HCT116 (cell line): ENCODE data around the gene CPZ. TPM values are rescaled to one million over a fixed set of nuclear protein-coding genes. Genes with fewer than 3 reads are reported as not detected.

Source experiments
- ATAC-seq: fragments of 200-7000 bp; cut with Tn5 transposase; 2 replicates; pipeline ENCODE4 v1.9.1; 2020; ENCODE audit warnings: mild to moderate bottlenecking, moderate library complexity
- BruUV-seq: library from RNA; stranded (reverse); fragments of 400-500 nt; replicated peaks from 2 replicates; lab custom pipeline; 2021; lab: Mats Ljungman, UMichigan
- CTCF ChIA-PET: fragments of 300-600 bp; sonication (Branson Sonifier 250); formaldehyde crosslinking; loops from one replicate; lab custom pipeline; 2021; ENCODE audit warnings: antibody characterized with exemption; lab: Charles Lee
- POLR2A ChIA-PET: fragments of 300-600, 350-600 bp; sonication (Branson Sonifier 250); formaldehyde crosslinking; loops from one replicate; lab custom pipeline; 2021; ENCODE audit warnings: antibody characterized with exemption; lab: Charles Lee
- RAD21 ChIA-PET, 2 experiments: fragments of 300-600 bp; sonication (Branson Sonifier 250); formaldehyde crosslinking; loops; one replicate each; lab custom pipeline; 2023; ENCODE audit warnings: low total read pairs in 2 of 2; ENCODE audit not compliant: uncharacterized antibody in 2 of 2, unreplicated experiment in 2 of 2, low non-redundant PET in 1 of 2; lab: Charles Lee
- DNase-seq: peaks from one replicate; pipeline ENCODE4 v3.0.0-alpha.2; 2010; ENCODE audit warnings: low read depth, low spot score
- H2AFZ ChIP-seq: fragments of 200-600 bp; shearing (Covaris generic), sonication (generic); 2 replicates; pipeline ENCODE4 v1.6.1; 2017; ENCODE audit warnings: low read depth, mixed run types, mixed read lengths, antibody characterized with exemption, low read length; ENCODE audit not compliant: poor library complexity, severe bottlenecking
- H3K27ac ChIP-seq: 2 replicates; pipeline ENCODE4 v1.5.1; 2012; ENCODE audit warnings: low read depth, low read length
- H3K27me3 ChIP-seq: fragments of 200-600 bp; sonication (generic); 2 replicates; pipeline ENCODE4 v1.6.1; 2016; ENCODE audit warnings: mixed run types, low read length, mixed read lengths; ENCODE audit not compliant: insufficient read depth
- H3K36me3 ChIP-seq, 2 experiments: fragments of 200-500 bp in 1 of 2; fragments of 200-600 bp in 1 of 2; sonication (Bioruptor generic) in 1 of 2; sonication (generic) in 1 of 2; 2 replicates each; pipeline versions ENCODE4 v1.5.1 to v1.6.1; 2014 to 2016; ENCODE audit warnings: low read length in 2 of 2, inconsistent platforms in 1 of 2, mixed read lengths in 1 of 2, mixed run types in 1 of 2; ENCODE audit not compliant: insufficient read depth in 2 of 2, control insufficient read depth in 1 of 2
- H3K4me1 ChIP-seq, 2 experiments: fragments of 200-600 bp in 1 of 2; sonication (generic) in 1 of 2; 2 replicates each; pipeline versions ENCODE4 v1.5.1 to v1.6.1; 2012 to 2017; ENCODE audit warnings: low read length in 2 of 2, inconsistent platforms in 1 of 2, mild to moderate bottlenecking in 1 of 2, mixed read lengths in 1 of 2, mixed run types in 1 of 2, moderate library complexity in 1 of 2; ENCODE audit not compliant: insufficient read depth in 2 of 2, control insufficient read depth in 1 of 2
- H3K4me2 ChIP-seq: fragments of 200-600 bp; sonication (generic); 2 replicates; pipeline ENCODE4 v1.6.1; 2017; ENCODE audit warnings: mixed run types, low read length, mixed read lengths
- H3K4me3 ChIP-seq, 2 experiments: fragments of 200-600 bp in 1 of 2; sonication (generic) in 1 of 2; replicated peaks in 1 of 2; 2 replicates each; pipeline ENCODE4 v1.5.1; 2011 to 2016; ENCODE audit warnings: low read length in 2 of 2, control low read depth in 1 of 2, low read depth in 1 of 2, mild to moderate bottlenecking in 1 of 2, mixed read lengths in 1 of 2, mixed run types in 1 of 2
- H3K79me2 ChIP-seq: fragments of 200-600 bp; sonication (generic); 2 replicates; pipeline ENCODE4 v1.6.1; 2017; ENCODE audit warnings: mild to moderate bottlenecking, mixed run types, low read length, moderate library complexity, mixed read lengths; ENCODE audit not compliant: insufficient read depth
- H3K9ac ChIP-seq: fragments of 200-600 bp; sonication (generic); 2 replicates; pipeline ENCODE4 v1.6.1; 2016; ENCODE audit warnings: low read length, mixed read lengths
- H3K9me2 ChIP-seq: fragments of 200-600 bp; sonication (generic), shearing (Covaris generic); 2 replicates; pipeline ENCODE4 v1.6.1; 2017; ENCODE audit warnings: mixed run types, mild to moderate bottlenecking, moderate library complexity; ENCODE audit not compliant: insufficient read depth
- H3K9me3 ChIP-seq, 2 experiments: fragments of 200-500 bp in 1 of 2; fragments of 200-600 bp in 1 of 2; sonication (Bioruptor generic) in 1 of 2; sonication (generic) in 1 of 2; 2 replicates each; pipeline ENCODE4 v1.6.1; 2014 to 2017; ENCODE audit warnings: low read length in 2 of 2, mixed read lengths in 2 of 2, inconsistent platforms in 1 of 2, low read depth in 1 of 2, mild to moderate bottlenecking in 1 of 2, mixed run types in 1 of 2, moderate library complexity in 1 of 2; ENCODE audit not compliant: control insufficient read depth in 1 of 2, insufficient read depth in 1 of 2
- H4K20me1 ChIP-seq: fragments of 200-600 bp; sonication (generic), shearing (Covaris generic); 2 replicates; pipeline ENCODE4 v1.6.1; 2017; ENCODE audit warnings: mixed run types, mild to moderate bottlenecking, moderate library complexity; ENCODE audit not compliant: insufficient read depth
- ATF3 ChIP-seq: IDR thresholded peaks from 2 replicates; pipeline ENCODE4 v1.6.1; 2012
- CEBPB ChIP-seq: IDR thresholded peaks from 2 replicates; pipeline ENCODE4 v1.6.1; 2012; ENCODE audit warnings: low read depth
- CTCF ChIP-seq, 3 experiments: fragments of 200-600 bp in 1 of 3; sonication (generic) in 1 of 3; IDR thresholded peaks in 2 of 3; conservative IDR thresholded peaks in 1 of 3; 2 replicates each; pipeline ENCODE4 v1.5.1; 2012 to 2017; ENCODE audit warnings: low read depth in 2 of 3, low read length in 2 of 3, antibody characterized with exemption in 1 of 3, borderline replicate concordance in 1 of 3, control low read depth in 1 of 3, mild to moderate bottlenecking in 1 of 3, mixed read lengths in 1 of 3, mixed run types in 1 of 3, moderate library complexity in 1 of 3; ENCODE audit not compliant: insufficient read depth in 1 of 3
- EGR1 ChIP-seq: IDR thresholded peaks from 2 replicates; pipeline ENCODE4 v1.6.1; 2012; ENCODE audit warnings: low read depth
- EZH2 ChIP-seq: fragments of 200-600 bp; sonication (generic); IDR thresholded peaks from 2 replicates; pipeline ENCODE4 v1.6.1; 2017; ENCODE audit warnings: antibody characterized with exemption, mixed run types
- FOSL1 ChIP-seq: IDR thresholded peaks from 2 replicates; pipeline ENCODE4 v1.6.1; 2012; ENCODE audit warnings: low read depth
- MAX ChIP-seq: IDR thresholded peaks from 2 replicates; pipeline ENCODE4 v1.6.1; 2012
- SIN3A ChIP-seq: IDR thresholded peaks from 2 replicates; pipeline ENCODE4 v1.6.1; 2012; ENCODE audit warnings: low read depth
- TCF7L2 ChIP-seq: IDR thresholded peaks from 2 replicates; pipeline ENCODE4 v1.7.0; 2011; ENCODE audit warnings: borderline replicate concordance, inconsistent platforms; ENCODE audit not compliant: insufficient read depth, insufficient read length; ENCODE audit errors: extremely low read depth
- ZFX ChIP-seq: fragments of 450-650 bp; IDR thresholded peaks from 2 replicates; pipeline ENCODE4 v1.6.1; 2017
- intact Hi-C: fragments of 100-400 bp; cut with micrococcal nuclease; formaldehyde crosslinking; loops from 2 replicates; pipeline ENCODE4 v1.10.0; 2022
- total RNA-seq: library from RNA; stranded (reverse); gene quantifications from one replicate; pipeline ENCODE4 v1.2.1, GENCODE V29; 2021; ENCODE audit not compliant: unreplicated experiment
- TF ChIP-seq, protein P1 (sequence below): IDR thresholded peaks from 2 replicates; pipeline ENCODE4 v1.6.1; 2012; ENCODE audit warnings: low read depth

The CPZ gene
- total RNA-seq, 1 experiment from 2014 or later: not detected

- peaks cover 0 to 4% of the 10 kb centered on the region in 2 experiments; a peak in 1 of 4 replicates for H3K4me1 ChIP-seq
- CTCF ChIA-PET: no interaction called here
- ATAC-seq (no peak), DNase-seq (no peak)
- no peak for TF ChIP-seq CTCF (IDR thresholded peaks at IDR 0.05 in 2 of 3, conservative IDR thresholded peaks at IDR 0.05 in 1 of 3; ENCODE audit: borderline replicate concordance in 1 of 3, insufficient read depth in 1 of 3, low read depth in 2 of 3, low read length in 2 of 3)
- TF ChIP-seq ATF3: no peak
- no peak for TF ChIP-seq MAX
- no peak for TF ChIP-seq FOSL1
- no peak for TF ChIP-seq ZFX
- no peak for TF ChIP-seq CEBPB
- no peak for TF ChIP-seq SIN3A
- TF ChIP-seq EZH2: no peak
- H4K20me1 ChIP-seq: no peaks in the 10 kb centered on the region
- no peaks in the 10 kb centered on the region for H3K9me2 ChIP-seq
- H3K9ac ChIP-seq: no peak overlapping the region
- H3K27me3 ChIP-seq: no peaks in the 10 kb centered on the region
- H3K79me2 ChIP-seq: no peaks in the 10 kb centered on the region
- RAD21 ChIA-PET: no interaction called here
- no TSS peak for BruUV-seq
- intact Hi-C loops: no loop called here
- H2AFZ ChIP-seq: no peak overlapping the region
- no peak overlapping the region for H3K4me2 ChIP-seq
- no peaks in the 10 kb centered on the region for H3K36me3 ChIP-seq
- no peak overlapping the region for H3K27ac ChIP-seq
- POLR2A ChIA-PET: no interaction called here
- H3K9me3 ChIP-seq: no peaks in the 10 kb centered on the region
- no peak overlapping the region for H3K4me3 ChIP-seq
Observed at GRCh38 chr4:8640816-8641215, 48.3 kb downstream of the CPZ start.

DNA sequence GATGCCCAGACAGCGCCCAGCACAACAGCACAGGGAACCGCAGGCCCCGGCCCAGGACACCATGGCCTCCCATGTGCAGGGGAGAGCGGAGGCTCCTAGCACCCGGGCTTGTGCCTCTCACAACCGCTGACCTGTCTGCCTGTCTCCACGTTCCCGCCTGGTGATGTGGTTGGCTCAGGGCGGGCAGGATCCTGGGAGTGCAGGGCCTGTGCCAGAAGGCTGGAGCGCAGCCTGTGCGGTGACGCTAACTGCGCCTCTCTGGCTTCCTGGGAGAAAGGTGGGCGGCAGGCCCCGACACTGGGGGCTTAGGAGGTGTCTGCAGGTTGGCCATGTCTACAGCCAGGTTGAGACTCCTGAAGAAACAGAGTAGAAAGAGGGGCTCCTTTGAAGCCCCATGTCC, 48.7 kb downstream of the CPZ start:
- no peak for DNase-seq
- Histone ChIP-seq H3K4me3 (no peak overlapping the region), H3K79me2 (no peaks in the 10 kb centered on the region), H3K9me3 (no peaks in the 10 kb centered on the region), H3K27me3 (no peaks in the 10 kb centered on the region), H3K4me1 (peaks cover 0 to 4% of the 10 kb centered on the region in 2 experiments; a peak in 1 of 4 replicates), H3K36me3 (no peaks in the 10 kb centered on the region), H2AFZ (no peak overlapping the region), H3K9ac (no peak overlapping the region), H3K9me2 (no peaks in the 10 kb centered on the region), H4K20me1 (no peaks in the 10 kb centered on the region), H3K4me2 (no peak overlapping the region), H3K27ac (no peak overlapping the region)
- BruUV-seq: no TSS peak
- CTCF ChIA-PET: no interaction called here
- RAD21 ChIA-PET: no interaction called here
- intact Hi-C loops: no loop called here
- no peak for TF ChIP-seq ZFX
- TF ChIP-seq, protein P1, sequence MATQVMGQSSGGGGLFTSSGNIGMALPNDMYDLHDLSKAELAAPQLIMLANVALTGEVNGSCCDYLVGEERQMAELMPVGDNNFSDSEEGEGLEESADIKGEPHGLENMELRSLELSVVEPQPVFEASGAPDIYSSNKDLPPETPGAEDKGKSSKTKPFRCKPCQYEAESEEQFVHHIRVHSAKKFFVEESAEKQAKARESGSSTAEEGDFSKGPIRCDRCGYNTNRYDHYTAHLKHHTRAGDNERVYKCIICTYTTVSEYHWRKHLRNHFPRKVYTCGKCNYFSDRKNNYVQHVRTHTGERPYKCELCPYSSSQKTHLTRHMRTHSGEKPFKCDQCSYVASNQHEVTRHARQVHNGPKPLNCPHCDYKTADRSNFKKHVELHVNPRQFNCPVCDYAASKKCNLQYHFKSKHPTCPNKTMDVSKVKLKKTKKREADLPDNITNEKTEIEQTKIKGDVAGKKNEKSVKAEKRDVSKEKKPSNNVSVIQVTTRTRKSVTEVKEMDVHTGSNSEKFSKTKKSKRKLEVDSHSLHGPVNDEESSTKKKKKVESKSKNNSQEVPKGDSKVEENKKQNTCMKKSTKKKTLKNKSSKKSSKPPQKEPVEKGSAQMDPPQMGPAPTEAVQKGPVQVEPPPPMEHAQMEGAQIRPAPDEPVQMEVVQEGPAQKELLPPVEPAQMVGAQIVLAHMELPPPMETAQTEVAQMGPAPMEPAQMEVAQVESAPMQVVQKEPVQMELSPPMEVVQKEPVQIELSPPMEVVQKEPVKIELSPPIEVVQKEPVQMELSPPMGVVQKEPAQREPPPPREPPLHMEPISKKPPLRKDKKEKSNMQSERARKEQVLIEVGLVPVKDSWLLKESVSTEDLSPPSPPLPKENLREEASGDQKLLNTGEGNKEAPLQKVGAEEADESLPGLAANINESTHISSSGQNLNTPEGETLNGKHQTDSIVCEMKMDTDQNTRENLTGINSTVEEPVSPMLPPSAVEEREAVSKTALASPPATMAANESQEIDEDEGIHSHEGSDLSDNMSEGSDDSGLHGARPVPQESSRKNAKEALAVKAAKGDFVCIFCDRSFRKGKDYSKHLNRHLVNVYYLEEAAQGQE: no peak
- no peak for TF ChIP-seq EGR1
- TF ChIP-seq SIN3A: no peak
- no peak for TF ChIP-seq CEBPB
- TF ChIP-seq TCF7L2: no peak
- ATAC-seq: no peak
- POLR2A ChIA-PET: no interaction called here
